NCI-H446 (cell line): ENCODE results near the gene PREPL.
A peak's percentile ranks its signal among the peaks of the same experiment; 100 is the strongest.

Experiments
- DNase-seq, 2 experiments: peaks; one replicate each; lab custom pipeline; 2025; lab: John Stamatoyannopoulos, UW

PREPL gene

GRCh38 chr2:44295633-44296359, 65.5 kb downstream of the PREPL start:
- no peak for DNase-seq

GRCh38 chr2:44295113-44295512, 66.2 kb downstream of the PREPL start:
- no peak for DNase-seq

GRCh38 chr2:44291281-44292248, 69.7 kb downstream of the PREPL start:
- DNase-seq: peak in 1 of 2 experiments; percentile 24

GRCh38 chr2:44290261-44290660, 71.0 kb downstream of the PREPL start:
- no peak for DNase-seq

- no peak for DNase-seq
Observed at GRCh38 chr2:44286884-44287638, 74.2 kb downstream of the PREPL start.

GRCh38 chr2:44286119-44286883, 75.0 kb downstream of the PREPL start:
- DNase-seq: no peak

- DNase-seq: no peak
Observed at GRCh38 chr2:44285174-44285573, 76.1 kb downstream of the PREPL start.

GRCh38 chr2:44283116-44283666, 78.1 kb downstream of the PREPL start:
- DNase-seq: no peak

- no peak for DNase-seq
Observed at GRCh38 chr2:44280869-44281268, 80.4 kb downstream of the PREPL start.

GRCh38 chr2:44277541-44277940, 83.8 kb downstream of the PREPL start:
- DNase-seq: no peak

- no peak for DNase-seq
Observed at GRCh38 chr2:44275927-44276303, 85.4 kb downstream of the PREPL start.

- no peak for DNase-seq
Observed at GRCh38 chr2:44273596-44273995, 87.7 kb downstream of the PREPL start.

GRCh38 chr2:44273076-44273475, 88.2 kb downstream of the PREPL start:
- no peak for DNase-seq

- DNase-seq: no peak
Observed at GRCh38 chr2:44271296-44271695, 90.0 kb downstream of the PREPL start.

- DNase-seq: no peak
Observed at GRCh38 chr2:44269831-44270230, 91.5 kb downstream of the PREPL start.

GRCh38 chr2:44267796-44268648, 93.3 kb downstream of the PREPL start:
- DNase-seq: no peak
